Parathyroid adenoma (tissue), 2 donors: Measurements from ENCODE around the gene PF4V1.

Source experiments
- H2AFZ ChIP-seq: fragments of 300-600 bp; sonication (generic); one replicate; pipeline ENCODE4 v1.7.0; 2017; ENCODE audit warnings: antibody characterized with exemption, mild to moderate bottlenecking
- H3K27ac ChIP-seq: fragments of 300-600 bp; sonication (generic); one replicate; pipeline ENCODE4 v1.7.0; 2017
- H3K27me3 ChIP-seq: fragments of 300-600 bp; sonication (generic); one replicate; pipeline ENCODE4 v1.7.0; 2017; ENCODE audit warnings: low read length; ENCODE audit not compliant: control insufficient read depth, insufficient read depth
- H3K36me3 ChIP-seq: fragments of 300-600 bp; sonication (generic); one replicate; pipeline ENCODE4 v1.7.0; 2017; ENCODE audit warnings: low read length; ENCODE audit not compliant: control insufficient read depth, insufficient read depth
- H3K4me1 ChIP-seq: fragments of 300-600 bp; sonication (generic); one replicate; pipeline ENCODE4 v1.7.0; 2017; ENCODE audit warnings: control low read depth
- H3K4me2 ChIP-seq: fragments of 300-600 bp; sonication (generic); one replicate; pipeline ENCODE4 v1.7.0; 2017; ENCODE audit warnings: low read length
- H3K4me3 ChIP-seq: fragments of 300-600 bp; sonication (generic); one replicate; pipeline ENCODE4 v1.7.0; 2017; ENCODE audit warnings: low read depth, low read length
- H3K79me2 ChIP-seq: fragments of 300-600 bp; sonication (generic); one replicate; pipeline ENCODE4 v1.7.0; 2017; ENCODE audit warnings: control low read depth
- H3K9ac ChIP-seq: fragments of 300-600 bp; sonication (generic); one replicate; pipeline ENCODE4 v1.7.0; 2017; ENCODE audit warnings: mild to moderate bottlenecking
- H3K9me3 ChIP-seq: fragments of 300-600 bp; sonication (generic); one replicate; pipeline ENCODE4 v1.7.0; 2017; ENCODE audit warnings: low read length; ENCODE audit not compliant: control insufficient read depth
- CTCF ChIP-seq: fragments of 300-600 bp; sonication (generic); IDR thresholded peaks from one replicate; pipeline ENCODE4 v1.7.0; 2017; ENCODE audit warnings: antibody characterized with exemption, mild to moderate bottlenecking
- donor health status: primary hyperparathyroidism.

Gene PF4V1

DNA sequence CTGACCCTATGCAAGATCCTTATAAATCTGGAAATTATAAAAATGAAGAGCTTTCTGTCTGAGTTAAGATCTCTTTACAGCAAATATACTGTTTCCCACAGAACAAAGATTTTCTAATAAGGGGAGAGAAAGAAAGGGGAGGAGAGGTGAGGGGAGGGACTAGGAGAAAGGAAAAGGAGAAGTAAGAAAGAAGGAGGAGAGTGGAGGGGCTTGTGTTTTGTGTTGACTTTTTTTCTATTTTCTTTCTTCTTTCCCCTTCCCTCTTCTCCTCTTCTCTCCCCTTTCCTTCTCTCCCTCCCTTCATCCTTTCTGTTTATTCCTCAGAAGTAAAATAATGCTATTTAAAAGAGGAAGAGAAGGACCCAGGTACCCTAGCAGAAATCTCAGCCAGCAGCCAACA lies 10.4 kb upstream of the PF4V1 start:
- no peaks in the 10 kb centered on the region for H3K27me3 ChIP-seq
- no peaks in the 10 kb centered on the region for H3K9me3 ChIP-seq
- no peak for TF ChIP-seq CTCF
- H3K4me1 ChIP-seq, result no peaks in the 10 kb centered on the region
- no peak overlapping the region for H3K9ac ChIP-seq
- H3K4me3 ChIP-seq, result no peak overlapping the region
- no peaks in the 10 kb centered on the region for H3K79me2 ChIP-seq
- no peaks in the 10 kb centered on the region for H3K36me3 ChIP-seq
- no peak overlapping the region for H3K4me2 ChIP-seq
- H2AFZ ChIP-seq, result no peak overlapping the region
- H3K27ac ChIP-seq, result no peak overlapping the region

DNA sequence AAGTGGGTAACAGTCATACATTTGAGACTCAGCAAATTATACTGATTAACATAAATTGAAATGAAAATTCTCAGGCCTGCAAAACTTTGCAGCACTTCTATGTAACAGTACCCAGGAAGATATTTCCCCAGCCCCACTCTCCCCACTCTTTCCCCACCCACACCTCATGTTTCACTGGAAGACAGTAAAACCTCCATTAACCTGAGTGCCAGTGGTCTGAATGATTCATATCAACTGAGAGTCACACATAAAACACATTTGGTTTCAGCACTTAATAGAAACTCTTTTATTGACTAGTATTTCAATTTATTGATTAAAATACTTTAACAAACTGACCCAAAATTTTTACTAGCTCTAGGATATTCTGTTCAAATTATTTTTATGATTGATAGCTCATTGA lies 9.7 kb upstream of the PF4V1 start:
- no peak overlapping the region for H2AFZ ChIP-seq
- H3K27ac ChIP-seq, result no peak overlapping the region
- H3K4me2 ChIP-seq, result no peak overlapping the region
- no peaks in the 10 kb centered on the region for H3K4me1 ChIP-seq
- TF ChIP-seq CTCF, result no peak
- no peaks in the 10 kb centered on the region for H3K9me3 ChIP-seq
- H3K36me3 ChIP-seq, result no peaks in the 10 kb centered on the region
- H3K4me3 ChIP-seq, result no peak overlapping the region
- H3K79me2 ChIP-seq, result no peaks in the 10 kb centered on the region
- no peaks in the 10 kb centered on the region for H3K27me3 ChIP-seq
- H3K9ac ChIP-seq, result no peak overlapping the region

GRCh38 chr4:73844345-73844744 lies 8.8 kb upstream of the PF4V1 start:
- Histone ChIP-seq H3K9me3 (no peaks in the 10 kb centered on the region), H3K4me3 (no peak overlapping the region), H3K79me2 (no peaks in the 10 kb centered on the region), H3K4me1 (no peaks in the 10 kb centered on the region), H3K27me3 (no peaks in the 10 kb centered on the region), H3K4me2 (no peak overlapping the region), H3K9ac (no peak overlapping the region), H3K27ac (no peak overlapping the region), H3K36me3 (no peaks in the 10 kb centered on the region), H2AFZ (no peak overlapping the region)
- no peak for TF ChIP-seq CTCF

GRCh38 chr4:73844806-73845205 lies 8.3 kb upstream of the PF4V1 start:
- Histone ChIP-seq H3K36me3 (no peaks in the 10 kb centered on the region), H3K4me2 (no peak overlapping the region), H3K27me3 (no peaks in the 10 kb centered on the region), H3K4me3 (no peak overlapping the region), H3K79me2 (no peaks in the 10 kb centered on the region), H3K9ac (no peak overlapping the region), H3K27ac (no peak overlapping the region), H3K9me3 (no peaks in the 10 kb centered on the region), H3K4me1 (no peaks in the 10 kb centered on the region), H2AFZ (no peak overlapping the region)
- no peak for TF ChIP-seq CTCF

- no peaks in the 10 kb centered on the region for H3K79me2 ChIP-seq
- no peaks in the 10 kb centered on the region for H3K27me3 ChIP-seq
- no peak overlapping the region for H3K4me2 ChIP-seq
- no peak for TF ChIP-seq CTCF
- no peak overlapping the region for H2AFZ ChIP-seq
- H3K9me3 ChIP-seq, result no peaks in the 10 kb centered on the region
- H3K9ac ChIP-seq, result no peak overlapping the region
- H3K4me1 ChIP-seq, result no peaks in the 10 kb centered on the region
- no peak overlapping the region for H3K4me3 ChIP-seq
- H3K36me3 ChIP-seq, result no peaks in the 10 kb centered on the region
- no peak overlapping the region for H3K27ac ChIP-seq
These were observed 5.4 kb upstream of the PF4V1 start for GRCh38 chr4:73847526-73848182.
